SK-N-DZ (cell line): ENCODE results near the gene MAP2.

ENCODE experiments used
- small RNA-seq, 2 experiments: library from RNA; depleted of rRNA; stranded (forward); fragments of <200 nt; gene quantifications; one replicate each; pipeline ENCODE3, GENCODE V24; 2014

MAP2 gene

Small RNA genes lying within 50 kb of the gene (small RNA-seq; reads per million reads assigned to genes)
- gene RNA5SP118: 0 reads per million in 2 experiments
